ENCODE data around the gene KSR2. TPM values are rescaled to one million over a fixed set of nuclear protein-coding genes. Genes with fewer than 3 reads are reported as not detected.

KSR2 gene
- total RNA-seq, 1 experiment from 2014 or later, result 1.3 TPM

DNA sequence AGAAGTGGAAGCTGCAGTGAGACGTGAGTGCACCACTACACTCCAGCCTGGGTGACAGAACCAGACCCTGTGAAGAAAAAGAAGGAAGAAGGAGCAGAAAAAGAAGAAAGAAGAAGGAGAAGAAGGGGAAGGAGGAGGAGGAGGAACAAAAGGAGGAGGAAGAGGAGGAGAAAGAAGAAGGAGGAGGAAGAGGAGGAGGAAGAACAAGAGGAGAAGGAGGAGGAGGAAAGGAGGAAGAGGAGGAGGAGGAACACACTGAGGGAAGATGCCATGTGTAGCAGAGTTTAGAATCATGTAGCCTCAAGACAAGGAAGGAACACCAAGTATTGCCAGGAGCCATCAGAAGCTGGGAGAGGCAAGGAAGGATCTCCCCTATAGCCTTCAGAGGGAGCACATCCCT is 241.5 kb downstream of the KSR2 start:
- Histone ChIP-seq H2BK5ac (ENCODE audit: insufficient read length, low read length) (no peak overlapping the region), H2BK20ac (ENCODE audit: low read depth, low read length, poor library complexity, severe bottlenecking) (no peak overlapping the region), H2BK15ac (ENCODE audit: low read depth, low read length) (no peak overlapping the region), H3K23me2 (ENCODE audit: insufficient read length, low read depth, low read length, poor library complexity, severe bottlenecking) (no peaks in the 10 kb centered on the region), H2BK120ac (ENCODE audit: low read depth, low read length, poor library complexity, severe bottlenecking) (no peak overlapping the region), H3K18ac (ENCODE audit: insufficient read length, low read depth, low read length) (no peak overlapping the region), H4K8ac (replicated peaks; ENCODE audit: insufficient read length, low read depth, low read length) (no peak overlapping the region), H3K79me2 (ENCODE audit: insufficient read depth, low read length) (no peaks in the 10 kb centered on the region), H2BK12ac (ENCODE audit: insufficient read length, low read depth, low read length) (no peak overlapping the region), H3K9me3 (ENCODE audit: control insufficient read depth, low read depth, low read length) (no peaks in the 10 kb centered on the region), H3K4me1 (ENCODE audit: insufficient read depth, low read length) (no peaks in the 10 kb centered on the region), H4K91ac (ENCODE audit: insufficient read length, low read depth, low read length) (no peak overlapping the region), H4K20me1 (ENCODE audit: control insufficient read depth, insufficient read depth, insufficient read length) (no peaks in the 10 kb centered on the region), H3K4ac (ENCODE audit: low read depth, low read length) (no peak overlapping the region), H2AK5ac (ENCODE audit: insufficient read length, low read length) (no peak overlapping the region), H3K56ac (ENCODE audit: insufficient read length, low read depth, low read length) (no peak overlapping the region), H3T11ph (ENCODE audit: low read length) (no peak overlapping the region), H3K27me3 (ENCODE audit: insufficient read depth, low read length) (no peaks in the 10 kb centered on the region), H3K79me1 (ENCODE audit: insufficient read depth, low read depth, low read length, poor library complexity, severe bottlenecking) (no peaks in the 10 kb centered on the region), H2AFZ (ENCODE audit: low read length) (no peak overlapping the region), H3K9ac (ENCODE audit: extremely low read depth, insufficient read length, low read length) (no peak overlapping the region), H3K14ac (ENCODE audit: insufficient read depth, low read length) (no peak overlapping the region), H3K27ac (ENCODE audit: insufficient read length, low read depth, low read length) (no peak overlapping the region), H3K4me2 (ENCODE audit: insufficient read depth, insufficient read length, low read length) (no peak overlapping the region), H4K5ac (ENCODE audit: insufficient read length, low read depth, low read length) (no peak overlapping the region), H3K23ac (ENCODE audit: insufficient read length, low read depth, low read length) (no peak overlapping the region)
- H3K27ac Mint-ChIP-seq, result no peak overlapping the region; a peak in 1 of 7 replicates
- no CpG with 5 or more reads among the region's 1 CpG for WGBS (ENCODE audit: extremely low coverage, insufficient read length, low lambda C conversion rate)
- peaks cover 3 to 9% of the 10 kb centered on the region in 2 experiments; a peak in 2 of 5 replicates for H3K9me3 Mint-ChIP-seq
- no peak for DNase-seq
- TF ChIP-seq, protein P1, sequence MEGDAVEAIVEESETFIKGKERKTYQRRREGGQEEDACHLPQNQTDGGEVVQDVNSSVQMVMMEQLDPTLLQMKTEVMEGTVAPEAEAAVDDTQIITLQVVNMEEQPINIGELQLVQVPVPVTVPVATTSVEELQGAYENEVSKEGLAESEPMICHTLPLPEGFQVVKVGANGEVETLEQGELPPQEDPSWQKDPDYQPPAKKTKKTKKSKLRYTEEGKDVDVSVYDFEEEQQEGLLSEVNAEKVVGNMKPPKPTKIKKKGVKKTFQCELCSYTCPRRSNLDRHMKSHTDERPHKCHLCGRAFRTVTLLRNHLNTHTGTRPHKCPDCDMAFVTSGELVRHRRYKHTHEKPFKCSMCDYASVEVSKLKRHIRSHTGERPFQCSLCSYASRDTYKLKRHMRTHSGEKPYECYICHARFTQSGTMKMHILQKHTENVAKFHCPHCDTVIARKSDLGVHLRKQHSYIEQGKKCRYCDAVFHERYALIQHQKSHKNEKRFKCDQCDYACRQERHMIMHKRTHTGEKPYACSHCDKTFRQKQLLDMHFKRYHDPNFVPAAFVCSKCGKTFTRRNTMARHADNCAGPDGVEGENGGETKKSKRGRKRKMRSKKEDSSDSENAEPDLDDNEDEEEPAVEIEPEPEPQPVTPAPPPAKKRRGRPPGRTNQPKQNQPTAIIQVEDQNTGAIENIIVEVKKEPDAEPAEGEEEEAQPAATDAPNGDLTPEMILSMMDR (conservative IDR thresholded peaks at IDR 0.05), result no peak
- H3K4me3 Mint-ChIP-seq, result no peak overlapping the region
- H3K27me3 Mint-ChIP-seq (ENCODE audit: low read depth), result peaks cover 1% of the 10 kb centered on the region; the same call in 1 of the 2 replicates
- H3K4me1 Mint-ChIP-seq, result no peaks in the 10 kb centered on the region
- H3K36me3 Mint-ChIP-seq (ENCODE audit: insufficient read depth in 1 of 3, low read depth in 3 of 3), result no peaks in the 10 kb centered on the region; a peak in 1 of 7 replicates

Data from H9 (cell line).